B cell (primary cell): ENCODE results near the gene TRIM28.

Source experiments
- CTCF ChIP-seq: fragments of 200-600 bp; IDR thresholded peaks from one replicate; pipeline ENCODE4 v1.8.0; 2022; ENCODE audit warnings: antibody characterized with exemption, mild to moderate bottlenecking
- EZH2 ChIP-seq: IDR thresholded peaks from 2 replicates; pipeline ENCODE4 v1.6.1; 2012; ENCODE audit warnings: borderline replicate concordance, low read depth, mild to moderate bottlenecking, moderate library complexity, low read length; ENCODE audit not compliant: insufficient read depth, poor library complexity, severe bottlenecking

- TF ChIP-seq CTCF (no peak), EZH2 (no peak)
These were observed 29.2 kb downstream of the TRIM28 start, which contains the start of gene MZF1 for GRCh38 chr19:58572818-58573657.
